ENCODE measurements around the gene TMEM63C. TPM values are rescaled to one million over a fixed set of nuclear protein-coding genes. Genes with fewer than 3 reads are reported as not detected.

The TMEM63C gene
- polyA plus RNA-seq, 1 donor from 2014 or later, result 11.1 TPM

DNA sequence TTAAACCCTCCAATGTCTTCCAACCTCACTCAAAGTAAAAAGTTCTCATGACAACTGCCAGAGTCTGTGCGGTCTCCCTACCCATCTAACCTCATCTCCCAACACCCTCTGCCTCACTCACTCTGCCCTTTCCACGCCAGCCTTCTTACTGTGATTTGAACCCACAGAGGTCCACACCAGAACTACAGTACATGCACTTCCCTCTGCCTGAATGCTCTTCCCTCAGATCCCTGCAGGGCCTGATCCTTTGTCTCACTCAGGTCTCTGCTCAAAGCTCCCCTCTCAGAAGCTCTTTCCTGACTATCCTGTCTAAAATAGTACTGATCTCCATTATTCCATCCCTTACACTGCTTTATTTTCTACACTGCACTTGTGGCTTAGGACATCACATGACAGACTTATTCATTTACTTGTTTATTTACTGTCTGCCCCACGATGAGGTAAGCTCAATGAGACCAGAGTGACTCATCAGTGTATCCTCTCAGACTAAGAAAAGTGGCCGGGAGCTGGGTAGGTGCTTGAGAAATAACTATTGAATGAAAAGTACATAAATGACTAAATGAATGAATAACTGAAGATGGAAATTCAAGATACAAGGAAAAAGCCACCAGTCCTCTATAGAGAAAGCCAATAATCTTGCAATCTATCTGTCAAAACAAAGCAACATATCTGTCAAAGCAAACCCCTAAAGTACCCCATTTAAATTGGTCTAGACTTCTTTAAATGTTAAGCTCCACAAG lies 122.0 kb downstream of the TMEM63C start:
- Histone ChIP-seq H3K79me2 (replicated peaks; ENCODE audit: insufficient read depth, low read length) (no peaks in the 10 kb centered on the region), H3K4me3 (ENCODE audit: low read length) (no peak overlapping the region), H3F3A (ENCODE audit: insufficient read depth, low read length, poor library complexity, severe bottlenecking) (no peaks in the 10 kb centered on the region), H3K9ac (ENCODE audit: low read length) (no peak overlapping the region), H3K9me2 (ENCODE audit: insufficient read depth, low read length) (no peaks in the 10 kb centered on the region), H3K36me3 (ENCODE audit: insufficient read depth, low read length) (no peaks in the 10 kb centered on the region), H3K9me3 (ENCODE audit: low read length) (no peaks in the 10 kb centered on the region), H2AFZ (ENCODE audit: low read depth, low read length) (no peak overlapping the region), H3K27me3 (ENCODE audit: insufficient read depth, low read depth, low read length) (no peaks in the 10 kb centered on the region), H4K20me1 (ENCODE audit: insufficient read depth) (no peaks in the 10 kb centered on the region), H3K27ac (ENCODE audit: low read length) (no peak overlapping the region), H3K4me2 (ENCODE audit: low read length) (no peak overlapping the region)
- TF ChIP-seq EZH2 (IDR thresholded peaks at IDR 0.05; ENCODE audit: borderline replicate concordance, insufficient read depth, low read length, poor library complexity, severe bottlenecking), result no peak
- TF ChIP-seq TAF1 (IDR thresholded peaks at IDR 0.05; ENCODE audit: low read depth), result no peak
- no peak for TF ChIP-seq EP300 (conservative IDR thresholded peaks at IDR 0.05; ENCODE audit: poor library complexity, severe bottlenecking)
- TF ChIP-seq POLR2AphosphoS5 (IDR thresholded peaks at IDR 0.05), result no peak
- TF ChIP-seq SMC3 (conservative IDR thresholded peaks at IDR 0.05; ENCODE audit: poor library complexity), result no peak
- no peak for TF ChIP-seq REST (IDR thresholded peaks at IDR 0.05; ENCODE audit: borderline replicate concordance)
- TF ChIP-seq RAD21 (conservative IDR thresholded peaks at IDR 0.05), result no peak
- TF ChIP-seq, protein P1, sequence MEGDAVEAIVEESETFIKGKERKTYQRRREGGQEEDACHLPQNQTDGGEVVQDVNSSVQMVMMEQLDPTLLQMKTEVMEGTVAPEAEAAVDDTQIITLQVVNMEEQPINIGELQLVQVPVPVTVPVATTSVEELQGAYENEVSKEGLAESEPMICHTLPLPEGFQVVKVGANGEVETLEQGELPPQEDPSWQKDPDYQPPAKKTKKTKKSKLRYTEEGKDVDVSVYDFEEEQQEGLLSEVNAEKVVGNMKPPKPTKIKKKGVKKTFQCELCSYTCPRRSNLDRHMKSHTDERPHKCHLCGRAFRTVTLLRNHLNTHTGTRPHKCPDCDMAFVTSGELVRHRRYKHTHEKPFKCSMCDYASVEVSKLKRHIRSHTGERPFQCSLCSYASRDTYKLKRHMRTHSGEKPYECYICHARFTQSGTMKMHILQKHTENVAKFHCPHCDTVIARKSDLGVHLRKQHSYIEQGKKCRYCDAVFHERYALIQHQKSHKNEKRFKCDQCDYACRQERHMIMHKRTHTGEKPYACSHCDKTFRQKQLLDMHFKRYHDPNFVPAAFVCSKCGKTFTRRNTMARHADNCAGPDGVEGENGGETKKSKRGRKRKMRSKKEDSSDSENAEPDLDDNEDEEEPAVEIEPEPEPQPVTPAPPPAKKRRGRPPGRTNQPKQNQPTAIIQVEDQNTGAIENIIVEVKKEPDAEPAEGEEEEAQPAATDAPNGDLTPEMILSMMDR (IDR thresholded peaks at IDR 0.05; ENCODE audit: poor library complexity, severe bottlenecking), result no peak
- no peak for TF ChIP-seq MXI1 (conservative IDR thresholded peaks at IDR 0.05; ENCODE audit: poor library complexity, severe bottlenecking)

- Histone ChIP-seq H4K20me1 (ENCODE audit: insufficient read depth) (no peaks in the 10 kb centered on the region), H3K27me3 (ENCODE audit: insufficient read depth, low read depth, low read length) (no peaks in the 10 kb centered on the region), H3K9ac (ENCODE audit: low read length) (no peak overlapping the region), H3K36me3 (ENCODE audit: insufficient read depth, low read length) (no peaks in the 10 kb centered on the region), H3K4me2 (ENCODE audit: low read length) (no peak overlapping the region), H3F3A (ENCODE audit: insufficient read depth, low read length, poor library complexity, severe bottlenecking) (no peaks in the 10 kb centered on the region), H2AFZ (ENCODE audit: low read depth, low read length) (no peak overlapping the region), H3K79me2 (replicated peaks; ENCODE audit: insufficient read depth, low read length) (no peaks in the 10 kb centered on the region), H3K9me3 (ENCODE audit: low read length) (no peaks in the 10 kb centered on the region), H3K27ac (ENCODE audit: low read length) (no peak overlapping the region), H3K4me3 (ENCODE audit: low read length) (no peak overlapping the region), H3K9me2 (ENCODE audit: insufficient read depth, low read length) (no peaks in the 10 kb centered on the region)
- no peak for TF ChIP-seq SMC3 (conservative IDR thresholded peaks at IDR 0.05; ENCODE audit: poor library complexity)
- no peak for TF ChIP-seq POLR2AphosphoS5 (IDR thresholded peaks at IDR 0.05)
- TF ChIP-seq EP300 (conservative IDR thresholded peaks at IDR 0.05; ENCODE audit: poor library complexity, severe bottlenecking), result no peak
- TF ChIP-seq, protein P1 (IDR thresholded peaks at IDR 0.05; ENCODE audit: poor library complexity, severe bottlenecking), result no peak
- TF ChIP-seq EZH2 (IDR thresholded peaks at IDR 0.05; ENCODE audit: borderline replicate concordance, insufficient read depth, low read length, poor library complexity, severe bottlenecking), result no peak
- TF ChIP-seq TAF1 (IDR thresholded peaks at IDR 0.05; ENCODE audit: low read depth), result no peak
- no peak for TF ChIP-seq REST (IDR thresholded peaks at IDR 0.05; ENCODE audit: borderline replicate concordance)
- no peak for TF ChIP-seq RAD21 (conservative IDR thresholded peaks at IDR 0.05)
- no peak for TF ChIP-seq MXI1 (conservative IDR thresholded peaks at IDR 0.05; ENCODE audit: poor library complexity, severe bottlenecking)
These were observed 124.1 kb downstream of the TMEM63C start for GRCh38 chr14:77305696-77306095.

All from neural cell (in vitro differentiated cells).